Glomerular endothelial cell (primary cell): ENCODE data around the gene TCF7L1. TPM values are rescaled to one million over a fixed set of nuclear protein-coding genes. Genes with fewer than 3 reads are reported as not detected.
"Not testable (repeated sequence)": the region's sequence is repeated elsewhere in the genome, so short reads cannot be mapped to it uniquely, and the experiment has no call there.

Experiments
- DNase-seq: peaks from one replicate; pipeline ENCODE4 v3.0.0-alpha.2; 2011; ENCODE audit warnings: low read depth, low spot score; ENCODE audit errors: extremely low read depth
- total RNA-seq: library from RNA; depleted of rRNA; stranded (reverse); fragments of >200 nt; gene quantifications from 2 replicates; pipeline ENCODE4 v1.2.3, GENCODE V29; 2015

The TCF7L1 gene
- total RNA-seq, 1 donor from 2014 or later = 16.7 TPM

GRCh38 chr2:85131116-85131515, 2.1 kb upstream of the TCF7L1 start:
- no peak for DNase-seq

- DNase-seq = no peak
Measured at GRCh38 chr2:85132397-85132796, 795 bp upstream of the TCF7L1 start.

- no peak for DNase-seq
Measured at GRCh38 chr2:85133751-85134254, 611 bp downstream of the TCF7L1 start.

GRCh38 chr2:85134255-85134895, 1.2 kb downstream of the TCF7L1 start:
- DNase-seq = no peak

GRCh38 chr2:85134896-85135659, 1.9 kb downstream of the TCF7L1 start:
- no peak for DNase-seq

GRCh38 chr2:85135660-85135914, 2.4 kb downstream of the TCF7L1 start:
- DNase-seq = no peak

GRCh38 chr2:85137156-85137555, 4.0 kb downstream of the TCF7L1 start:
- no peak for DNase-seq

- no peak for DNase-seq
Measured at GRCh38 chr2:85143463-85144082, 10.4 kb downstream of the TCF7L1 start.

- DNase-seq = no peak
Measured at GRCh38 chr2:85145116-85145820, 12.1 kb downstream of the TCF7L1 start.

- DNase-seq = no peak
Measured at GRCh38 chr2:85148190-85148589, 15.0 kb downstream of the TCF7L1 start.

GRCh38 chr2:85151026-85151425, 17.8 kb downstream of the TCF7L1 start:
- no peak for DNase-seq

GRCh38 chr2:85152895-85153294, 19.7 kb downstream of the TCF7L1 start:
- no peak for DNase-seq

GRCh38 chr2:85154048-85154753, 21.0 kb downstream of the TCF7L1 start:
- no peak for DNase-seq

- not testable (repeated sequence) for DNase-seq
Measured at GRCh38 chr2:85155082-85155481, 21.9 kb downstream of the TCF7L1 start.

GRCh38 chr2:85156153-85156552, 23.0 kb downstream of the TCF7L1 start:
- no peak for DNase-seq

- DNase-seq = no peak
Measured at GRCh38 chr2:85156619-85157018, 23.4 kb downstream of the TCF7L1 start.

- no peak for DNase-seq
Measured at GRCh38 chr2:85157345-85157744, 24.2 kb downstream of the TCF7L1 start.

- DNase-seq = no peak
Measured at GRCh38 chr2:85158559-85159273, 25.5 kb downstream of the TCF7L1 start.

GRCh38 chr2:85159589-85159988, 26.4 kb downstream of the TCF7L1 start:
- no peak for DNase-seq
